CD4-positive, alpha-beta T cell treated with Interleukin-15 for 4 hours (primary cell): ENCODE measurements around the gene RTN4IP1.
A peak's percentile ranks its signal among the peaks of the same experiment; 100 is the strongest.
"Not testable (repeated sequence)": the region's sequence is repeated elsewhere in the genome, so short reads cannot be mapped to it uniquely, and the experiment has no call there.

ENCODE experiments used
- DNase-seq: peaks from one replicate; pipeline ENCODE4 v3.0.0-alpha.2; 2020; ENCODE audit warnings: low spot score

The RTN4IP1 gene

DNA sequence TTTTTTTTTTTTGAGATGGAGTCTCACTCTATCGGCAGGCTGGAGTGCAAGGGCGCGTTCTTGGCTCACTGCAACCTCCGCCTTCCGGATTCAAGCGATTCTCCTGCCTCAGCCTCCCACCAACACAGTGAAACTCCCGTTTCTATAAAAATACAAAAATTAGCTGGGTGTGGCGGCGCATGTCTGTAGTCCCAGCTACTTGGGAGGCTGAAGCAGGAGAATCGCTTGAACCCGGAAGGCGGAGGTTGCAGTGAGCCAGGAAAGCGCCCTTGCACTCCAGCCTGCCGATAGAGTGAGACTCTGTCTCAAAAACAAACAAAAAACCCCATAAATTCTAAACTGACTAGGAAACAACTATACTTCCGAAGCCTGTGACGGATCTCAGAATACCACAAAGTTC, 1.5 kb downstream of the RTN4IP1 start:
- not testable (repeated sequence) for DNase-seq

DNA sequence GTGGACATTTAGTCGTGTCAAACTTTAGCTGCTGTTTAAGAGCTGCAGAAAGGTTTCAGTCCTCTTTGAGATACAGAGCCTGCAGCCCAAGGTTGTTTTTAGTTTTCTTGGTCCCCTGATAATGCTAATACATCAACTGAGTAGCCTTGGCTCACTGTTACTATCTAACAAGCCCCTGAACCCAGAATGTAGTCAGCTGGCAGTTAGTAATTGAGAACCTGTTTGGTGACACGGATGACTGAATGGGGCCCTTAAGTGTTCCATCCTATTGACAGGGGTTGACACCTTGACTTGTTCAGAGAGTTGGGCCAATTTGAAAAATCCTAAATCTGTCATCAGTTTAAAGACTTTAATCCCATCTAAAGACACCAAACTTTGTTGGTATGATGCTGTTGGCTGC, 2.8 kb downstream of the RTN4IP1 start:
- DNase-seq, result no peak

- DNase-seq, result no peak
These were observed 6.3 kb downstream of the RTN4IP1 start for GRCh38 chr6:106623039-106623438.

DNA sequence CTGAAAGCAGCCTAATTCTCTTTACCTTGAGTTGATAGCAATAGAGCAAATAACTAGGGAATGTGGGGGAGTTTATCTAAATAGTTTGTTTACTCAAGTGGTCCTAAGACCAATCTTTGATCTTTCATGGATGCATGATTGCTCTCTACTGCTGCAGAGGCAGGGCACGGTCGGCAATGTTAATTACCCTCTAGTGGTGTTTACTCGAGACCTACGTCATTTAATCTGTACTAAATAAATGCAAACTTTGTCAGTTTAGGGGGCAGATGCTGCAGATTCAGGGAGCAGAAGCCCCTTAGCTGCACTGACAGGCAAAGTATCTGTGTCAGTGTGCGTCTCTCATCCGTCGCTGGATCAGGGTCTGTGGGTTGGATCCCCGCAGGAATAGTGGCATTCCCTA, 6.9 kb downstream of the RTN4IP1 start:
- DNase-seq, result no peak

GRCh38 chr6:106620931-106621672, 8.2 kb downstream of the RTN4IP1 start:
- no peak for DNase-seq

DNA sequence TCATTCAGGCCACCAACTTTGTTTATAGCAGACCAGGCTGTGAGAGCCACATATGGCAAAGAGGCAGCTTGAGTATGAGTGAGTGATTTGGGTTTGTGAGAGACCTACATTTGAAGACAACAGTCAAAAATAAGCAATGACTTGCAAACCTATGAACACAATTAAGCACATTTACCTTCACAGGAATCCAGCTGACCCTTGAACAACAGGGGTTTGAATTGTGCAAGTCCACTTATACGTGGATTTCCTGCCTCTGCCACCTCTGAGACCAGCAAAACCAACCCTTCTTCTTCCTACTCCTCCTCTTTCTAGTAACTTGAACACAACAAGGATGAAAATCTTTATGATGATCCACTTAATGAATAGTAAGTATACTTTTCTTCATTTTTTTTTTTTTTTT, 10.1 kb downstream of the RTN4IP1 start:
- DNase-seq, result no peak

- DNase-seq, result no peak
These were observed 11.0 kb downstream of the RTN4IP1 start for GRCh38 chr6:106618324-106618723.

DNA sequence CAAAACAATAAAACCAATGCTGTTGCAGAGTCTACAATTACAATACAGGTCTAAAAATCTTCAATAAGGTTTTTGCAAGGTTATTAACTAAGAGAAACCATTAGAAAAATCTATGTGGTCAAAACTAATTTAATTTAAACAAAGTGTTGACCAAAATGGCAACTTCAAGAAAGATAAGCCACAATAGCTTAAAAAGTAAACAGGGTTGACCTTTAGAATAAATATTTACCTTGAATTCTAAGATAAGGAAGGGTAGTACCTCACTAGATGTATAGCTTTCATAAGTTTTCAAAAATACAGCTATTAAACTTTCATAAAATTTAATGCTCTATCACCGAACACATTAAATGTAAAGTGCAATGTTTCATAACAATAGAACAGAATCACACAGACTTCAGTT, 11.4 kb downstream of the RTN4IP1 start:
- DNase-seq, result no peak

DNA sequence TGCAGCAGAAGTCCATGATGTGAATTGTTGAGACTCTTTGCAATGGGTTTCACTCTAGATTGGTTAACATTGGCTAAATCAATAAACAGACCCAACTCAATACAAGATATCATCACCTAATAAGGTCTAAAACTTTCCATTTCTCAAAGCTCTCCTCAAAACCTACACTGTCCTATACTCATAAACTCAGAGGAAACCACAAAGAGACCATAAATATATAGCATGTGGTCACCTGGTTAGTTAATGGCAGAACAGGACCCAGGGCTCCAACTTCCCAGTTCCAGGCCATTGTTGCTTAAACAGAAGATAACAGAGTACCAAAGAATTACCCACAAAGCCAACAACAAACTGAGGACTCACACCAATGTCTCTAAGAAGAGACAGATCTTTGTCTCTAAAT, 12.0 kb downstream of the RTN4IP1 start:
- DNase-seq, result no peak

DNA sequence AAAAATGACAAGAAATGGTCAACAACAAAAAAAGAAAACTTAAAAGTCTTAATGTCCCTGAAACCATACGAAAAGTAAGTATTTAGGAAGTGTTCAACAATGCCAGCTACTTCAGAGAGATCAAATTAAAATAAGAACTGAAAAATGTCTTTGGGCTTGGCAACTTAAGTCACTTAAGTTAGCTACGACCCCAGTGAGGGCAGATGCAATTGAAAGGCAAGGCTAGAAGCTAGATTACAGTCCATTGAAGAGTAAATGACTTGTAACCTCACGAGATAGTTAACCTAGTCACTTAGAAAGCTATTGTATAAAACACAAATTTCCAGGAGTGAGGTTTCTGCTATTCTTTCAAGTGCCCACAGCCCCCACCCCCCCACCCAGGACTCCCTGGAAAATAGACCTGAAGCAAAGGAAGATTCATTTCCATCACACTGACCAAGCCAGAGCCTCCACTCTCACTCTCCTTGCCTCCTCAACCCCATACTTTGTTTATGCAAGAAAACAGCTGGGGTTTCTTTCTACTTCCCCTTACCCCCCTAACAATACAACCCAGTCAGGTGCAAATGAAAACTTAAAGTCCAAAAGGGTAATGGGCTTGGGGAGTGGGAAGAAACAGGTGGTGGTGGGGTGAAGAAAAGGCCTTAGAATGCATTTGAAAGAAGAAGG, 14.6 kb downstream of the RTN4IP1 start:
- DNase-seq, result no peak

GRCh38 chr6:106614166-106614565, 15.1 kb downstream of the RTN4IP1 start:
- no peak for DNase-seq

DNA sequence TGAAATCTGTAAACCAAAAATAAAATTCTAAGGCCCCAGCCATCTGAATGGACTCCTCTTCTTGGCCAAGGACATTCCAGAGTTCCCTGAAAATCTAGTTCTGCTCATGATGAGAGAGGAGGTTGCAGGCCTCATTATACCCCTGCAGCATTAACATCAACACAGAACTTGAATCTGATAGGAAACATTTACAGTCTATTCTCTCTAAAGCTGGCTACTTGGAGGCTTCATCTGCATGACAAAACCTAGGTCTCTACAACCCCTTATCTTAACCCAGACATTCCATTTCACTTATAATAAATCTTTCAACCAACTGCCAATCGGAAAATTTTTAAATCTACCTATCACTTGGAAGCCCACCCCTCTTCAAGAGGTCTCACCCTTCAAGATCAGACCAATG, 15.7 kb downstream of the RTN4IP1 start:
- no peak for DNase-seq

GRCh38 chr6:106612671-106613416, 16.5 kb downstream of the RTN4IP1 start:
- DNase-seq, result no peak

GRCh38 chr6:106611030-106611429, 18.3 kb downstream of the RTN4IP1 start:
- DNase-seq, result no peak

DNA sequence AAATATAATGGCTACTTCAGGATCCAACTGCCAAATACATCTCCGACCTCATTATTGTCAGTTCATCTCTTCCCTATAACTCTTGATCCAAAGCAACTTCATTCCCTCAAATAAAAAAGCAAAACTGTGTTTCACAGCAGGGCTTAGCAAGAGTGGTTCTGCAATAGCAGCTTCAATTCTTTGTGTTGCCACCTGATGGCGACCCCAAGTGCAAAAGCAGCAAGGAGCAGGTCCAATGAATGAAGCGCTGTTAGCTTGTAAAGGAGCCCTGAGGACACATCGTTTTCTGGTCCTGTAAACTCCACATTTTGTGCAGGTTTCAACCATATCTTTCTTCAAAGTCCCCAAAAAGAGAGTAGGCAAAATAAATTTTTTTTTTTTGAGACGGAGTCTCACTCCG, 19.6 kb downstream of the RTN4IP1 start:
- DNase-seq, result no peak

DNA sequence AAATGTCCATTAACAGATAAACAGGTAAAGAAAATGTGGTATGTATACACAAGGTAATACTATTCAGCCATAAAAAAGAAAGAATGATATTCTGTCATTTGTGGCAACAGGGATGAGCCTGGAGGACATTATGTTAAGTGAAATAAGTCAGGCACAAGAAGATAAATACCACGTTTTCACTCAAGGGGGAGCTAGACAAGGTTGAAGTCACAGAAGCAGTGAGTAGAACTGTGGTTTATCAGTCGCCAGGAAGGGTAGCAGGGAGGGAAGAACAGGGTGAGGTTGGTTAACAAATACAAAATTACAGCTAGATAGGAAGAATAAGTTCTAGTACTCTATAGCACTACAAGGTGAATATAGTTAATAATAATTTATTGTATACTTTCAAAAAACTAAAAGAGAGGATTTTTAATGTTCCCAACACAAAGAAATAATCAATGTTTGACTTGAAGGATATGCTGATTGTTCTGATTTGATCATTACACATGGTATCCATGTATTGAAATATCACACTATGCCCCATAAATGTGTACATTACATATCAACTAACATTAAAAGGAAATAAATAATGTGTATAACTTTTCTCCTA, 21.1 kb downstream of the RTN4IP1 start:
- peak; percentile 62 for DNase-seq

GRCh38 chr6:106600329-106600728, 29.0 kb downstream of the RTN4IP1 start:
- no peak for DNase-seq

DNA sequence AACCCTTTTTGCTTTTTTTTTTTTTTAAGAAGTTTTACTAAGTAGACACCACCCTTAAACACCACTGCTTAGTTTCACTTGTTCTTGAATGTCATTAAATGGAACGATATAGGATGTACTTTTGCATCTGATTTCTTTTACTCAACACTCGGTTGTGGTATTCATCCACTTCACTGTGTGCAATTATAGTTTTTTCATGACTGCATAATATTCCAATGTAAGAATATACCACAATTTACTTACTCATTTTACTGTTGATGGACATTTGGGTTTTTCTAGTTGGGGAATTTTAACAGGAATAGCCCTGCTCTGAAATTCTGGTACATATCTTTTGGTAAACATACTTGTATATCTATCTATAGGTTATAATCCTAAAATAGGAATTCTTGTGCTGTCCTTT, 29.9 kb downstream of the RTN4IP1 start:
- no peak for DNase-seq

DNA sequence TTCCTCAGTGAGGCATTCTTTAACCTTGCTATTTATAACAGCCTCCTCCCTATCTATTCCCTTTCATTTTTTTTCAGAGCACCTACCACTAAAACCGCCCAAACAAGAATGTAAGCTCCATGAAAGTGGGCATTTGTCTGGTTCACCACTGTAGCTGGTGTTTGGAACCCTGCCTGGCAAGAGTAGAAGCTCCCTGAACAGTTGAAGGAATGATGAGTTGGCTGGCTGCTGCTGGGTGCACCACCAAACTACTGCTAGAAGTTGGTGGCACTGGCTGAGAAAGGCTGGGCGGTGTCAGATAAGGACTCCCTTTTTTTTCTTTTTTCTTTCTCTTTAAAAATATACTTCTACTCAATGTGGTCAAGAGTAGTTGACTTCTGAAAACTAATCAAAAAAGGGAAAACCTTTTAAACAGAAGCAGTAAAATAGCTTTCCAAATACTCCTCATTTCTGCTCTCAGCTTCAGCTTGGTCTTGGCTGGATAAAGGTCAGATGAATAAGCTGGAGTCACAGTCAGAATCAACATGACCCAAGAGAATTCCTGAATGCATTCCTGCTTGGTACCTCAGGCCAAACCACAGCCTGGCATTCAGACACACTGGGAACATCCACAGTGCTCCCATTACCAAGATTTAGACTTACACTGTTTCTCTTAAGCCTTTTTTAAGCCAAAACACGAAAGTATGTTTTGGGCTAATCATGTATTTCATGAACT, 38.0 kb downstream of the RTN4IP1 start:
- no peak for DNase-seq

- DNase-seq, result not testable (repeated sequence)
These were observed 40.4 kb downstream of the RTN4IP1 start for GRCh38 chr6:106588937-106589336.

- no peak for DNase-seq
These were observed 42.4 kb downstream of the RTN4IP1 start for GRCh38 chr6:106586815-106587415.

DNA sequence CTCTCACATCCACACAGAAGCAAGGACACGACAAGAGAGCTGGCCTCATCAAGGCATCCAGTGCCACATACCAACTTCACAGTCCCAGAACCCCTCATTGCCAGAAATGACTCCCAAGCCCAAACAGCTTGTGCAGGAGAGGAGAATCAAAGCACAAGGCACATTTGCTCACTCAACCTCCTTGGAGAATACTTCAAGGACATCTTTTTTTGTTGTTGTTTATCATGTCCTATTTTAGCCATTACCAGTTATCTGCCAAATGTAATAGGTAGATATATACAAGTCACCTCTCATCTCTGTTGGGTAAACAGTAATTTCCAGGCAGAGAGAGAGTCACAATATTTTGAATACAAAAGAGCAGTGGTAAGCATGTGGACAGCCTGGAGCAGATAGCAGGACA, 47.8 kb downstream of the RTN4IP1 start:
- DNase-seq, result no peak
